ENCODE data around the gene ZDHHC22. TPM values are rescaled to one million over a fixed set of nuclear protein-coding genes. Genes with fewer than 3 reads are reported as not detected.

The ZDHHC22 gene
- total RNA-seq, 1 experiment from 2014 or later: 11.3 TPM

GRCh38 chr14:77140359-77141213, 1.0 kb downstream of the ZDHHC22 start:
- peaks cover 45 to 47% of the 10 kb centered on the region in 2 experiments for H3K4me1 Mint-ChIP-seq
- H3K36me3 Mint-ChIP-seq (ENCODE audit: insufficient read depth in 1 of 3, low read depth in 3 of 3): peaks cover 9 to 27% (median 26%) of the 10 kb centered on the region in 3 experiments
- no peak overlapping the region for H3K27ac ChIP-seq (ENCODE audit: insufficient read length, low read depth, low read length)
- H3T11ph ChIP-seq (ENCODE audit: low read length): no peak overlapping the region
- peak overlapping the region; percentile 52 for H3K9ac ChIP-seq (ENCODE audit: extremely low read depth, insufficient read length, low read length)
- no peaks in the 10 kb centered on the region for H4K20me1 ChIP-seq (ENCODE audit: control insufficient read depth, insufficient read depth, insufficient read length)
- no peak overlapping the region for H2AK5ac ChIP-seq (ENCODE audit: insufficient read length, low read length)
- no peak overlapping the region for H2BK20ac ChIP-seq (ENCODE audit: low read depth, low read length, poor library complexity, severe bottlenecking)
- H3K27me3 Mint-ChIP-seq (ENCODE audit: low read depth): peaks cover 22% of the 10 kb centered on the region
- peaks cover 29% of the 10 kb centered on the region for H3K23me2 ChIP-seq (ENCODE audit: insufficient read length, low read depth, low read length, poor library complexity, severe bottlenecking)
- TF ChIP-seq, protein P1, sequence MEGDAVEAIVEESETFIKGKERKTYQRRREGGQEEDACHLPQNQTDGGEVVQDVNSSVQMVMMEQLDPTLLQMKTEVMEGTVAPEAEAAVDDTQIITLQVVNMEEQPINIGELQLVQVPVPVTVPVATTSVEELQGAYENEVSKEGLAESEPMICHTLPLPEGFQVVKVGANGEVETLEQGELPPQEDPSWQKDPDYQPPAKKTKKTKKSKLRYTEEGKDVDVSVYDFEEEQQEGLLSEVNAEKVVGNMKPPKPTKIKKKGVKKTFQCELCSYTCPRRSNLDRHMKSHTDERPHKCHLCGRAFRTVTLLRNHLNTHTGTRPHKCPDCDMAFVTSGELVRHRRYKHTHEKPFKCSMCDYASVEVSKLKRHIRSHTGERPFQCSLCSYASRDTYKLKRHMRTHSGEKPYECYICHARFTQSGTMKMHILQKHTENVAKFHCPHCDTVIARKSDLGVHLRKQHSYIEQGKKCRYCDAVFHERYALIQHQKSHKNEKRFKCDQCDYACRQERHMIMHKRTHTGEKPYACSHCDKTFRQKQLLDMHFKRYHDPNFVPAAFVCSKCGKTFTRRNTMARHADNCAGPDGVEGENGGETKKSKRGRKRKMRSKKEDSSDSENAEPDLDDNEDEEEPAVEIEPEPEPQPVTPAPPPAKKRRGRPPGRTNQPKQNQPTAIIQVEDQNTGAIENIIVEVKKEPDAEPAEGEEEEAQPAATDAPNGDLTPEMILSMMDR (conservative IDR thresholded peaks at IDR 0.05): no peak
- H4K5ac ChIP-seq (ENCODE audit: insufficient read length, low read depth, low read length): no peak overlapping the region
- H3K4me3 Mint-ChIP-seq: peak overlapping the region; percentile 77 to 95
- H2AFZ ChIP-seq (ENCODE audit: low read length): no peak overlapping the region
- H3K14ac ChIP-seq (ENCODE audit: insufficient read depth, low read length): peak overlapping the region; percentile 64; the same call in 1 of the 2 replicates
- no peaks in the 10 kb centered on the region for H3K27me3 ChIP-seq (ENCODE audit: insufficient read depth, low read length)
- no peak overlapping the region for H3K23ac ChIP-seq (ENCODE audit: insufficient read length, low read depth, low read length)
- no peak for DNase-seq
- H3K4me1 ChIP-seq (ENCODE audit: insufficient read depth, low read length): peaks cover 17% of the 10 kb centered on the region; the same call in 1 of the 2 replicates
- H2BK5ac ChIP-seq (ENCODE audit: insufficient read length, low read length): no peak overlapping the region
- no peaks in the 10 kb centered on the region for H3K9me3 ChIP-seq (ENCODE audit: control insufficient read depth, low read depth, low read length)
- H3K79me2 ChIP-seq (ENCODE audit: insufficient read depth, low read length): peaks cover 2% of the 10 kb centered on the region; the same call in 1 of the 2 replicates
- H4K91ac ChIP-seq (ENCODE audit: insufficient read length, low read depth, low read length): no peak overlapping the region
- peak overlapping the region; percentile 82 for H3K4me2 ChIP-seq (ENCODE audit: insufficient read depth, insufficient read length, low read length)
- WGBS (ENCODE audit: extremely low coverage, insufficient read length, low lambda C conversion rate): no CpG with 5 or more reads among the region's 67 CpGs
- no peak overlapping the region for H2BK120ac ChIP-seq (ENCODE audit: low read depth, low read length, poor library complexity, severe bottlenecking)
- no peak overlapping the region for H3K27ac Mint-ChIP-seq
- no peak overlapping the region for H4K8ac ChIP-seq (replicated peaks; ENCODE audit: insufficient read length, low read depth, low read length)
- no peak overlapping the region for H3K4ac ChIP-seq (ENCODE audit: low read depth, low read length)
- no peaks in the 10 kb centered on the region for H3K9me3 Mint-ChIP-seq
- no peak overlapping the region for H2BK12ac ChIP-seq (ENCODE audit: insufficient read length, low read depth, low read length)
- H3K18ac ChIP-seq (ENCODE audit: insufficient read length, low read depth, low read length): no peak overlapping the region
- no peak overlapping the region for H2BK15ac ChIP-seq (ENCODE audit: low read depth, low read length)
- H3K56ac ChIP-seq (ENCODE audit: insufficient read length, low read depth, low read length): no peak overlapping the region
- H3K79me1 ChIP-seq (ENCODE audit: insufficient read depth, low read depth, low read length, poor library complexity, severe bottlenecking): no peaks in the 10 kb centered on the region

All from H9 (cell line).